Right cardiac atrium (tissue), 5 donors: Measurements from ENCODE around the gene BIRC6. TPM values are rescaled to one million over a fixed set of nuclear protein-coding genes. Genes with fewer than 3 reads are reported as not detected.
"Not testable (repeated sequence)": the region's sequence is repeated elsewhere in the genome, so short reads cannot be mapped to it uniquely, and the experiment has no call there.

Experiments used
- ATAC-seq, 2 donors: fragments of 200-7000 bp; cut with Tn5 transposase; one replicate each; pipeline versions ENCODE4 v1.8.0 to v1.9.1; 2020; ENCODE audit warnings: moderate library complexity in 2 of 2, mild to moderate bottlenecking in 1 of 2
- DNase-seq, 3 donors: peaks; one replicate each; pipeline ENCODE4 v3.0.0-alpha.2; 2020
- H3K27ac ChIP-seq: one replicate; pipeline ENCODE4 v1.5.1; 2013; ENCODE audit warnings: mild to moderate bottlenecking, low read length, control low read depth, moderate library complexity
- H3K27me3 ChIP-seq: one replicate; pipeline ENCODE4 v1.6.1; 2013; ENCODE audit not compliant: control insufficient read depth, insufficient read depth
- H3K4me1 ChIP-seq: one replicate; pipeline ENCODE4 v1.6.1; 2013; ENCODE audit warnings: low read length; ENCODE audit not compliant: control insufficient read depth, insufficient read depth
- H3K4me3 ChIP-seq: one replicate; pipeline ENCODE4 v1.5.1; 2013; ENCODE audit warnings: low read length, control low read depth
- H3K9me3 ChIP-seq: one replicate; pipeline ENCODE4 v1.6.1; 2013; ENCODE audit warnings: low read length; ENCODE audit not compliant: control insufficient read depth
- WGBS: extraction: QIAGEN DNeasy Blood & Tissue Kit; methylation state at CpG from one replicate; pipeline ENCODE4 v1.1.7; 2013; 5-methylcytosine and 5-hydroxymethylcytosine counted together
- intact Hi-C, 4 donors: fragments of 100-400 bp; cut with DNase I; formaldehyde crosslinking; loops; one replicate each; pipeline versions ENCODE4 v1.11.0 to v1.14.0; 2022 to 2023
- polyA plus RNA-seq: library from polyadenylated mRNA; stranded (reverse); fragments of 200-250 nt; gene quantifications from one replicate; pipeline ENCODE4 v1.2.3, GENCODE V29; 2013
- total RNA-seq, 4 donors: library from RNA; stranded (reverse); fragmentation: NEBNext Ultra II Directional; extraction: Animal tissue kit (Norgen Biotek cat#: 25700); gene quantifications; one replicate each; pipeline ENCODE4 v1.2.1, GENCODE V29; 2021
- donor health status: healthy with polysubstance abuse.
- donor health status: DM: no; HTN: yes; CAD: no.
- donor health status: DM: no; HTN: no; CAD: no.
- donor health status: DM: no; HTN: yes; CAD: no; lungs with severe emphysema.
- donor health status: DM: yes; HTN: yes; CAD: no.

BIRC6 gene
- total and polyA plus RNA-seq, 5 donors = 13.9 to 60.2 (median 44.6) TPM

GRCh38 chr2:32622570-32623310 lies 265.9 kb downstream of the BIRC6 start:
- ATAC-seq = peak in 1 of 2 donors; percentile 62
- 32% methylated on average over 2 of the region's 2 CpGs for WGBS
- Histone ChIP-seq H3K4me1 (no peaks in the 10 kb centered on the region), H3K27ac (peak overlapping the region; percentile 26), H3K9me3 (no peaks in the 10 kb centered on the region), H3K4me3 (no peak overlapping the region), H3K27me3 (no peaks in the 10 kb centered on the region)
- intact Hi-C loops = no loop called here
- DNase-seq = no peak

DNA sequence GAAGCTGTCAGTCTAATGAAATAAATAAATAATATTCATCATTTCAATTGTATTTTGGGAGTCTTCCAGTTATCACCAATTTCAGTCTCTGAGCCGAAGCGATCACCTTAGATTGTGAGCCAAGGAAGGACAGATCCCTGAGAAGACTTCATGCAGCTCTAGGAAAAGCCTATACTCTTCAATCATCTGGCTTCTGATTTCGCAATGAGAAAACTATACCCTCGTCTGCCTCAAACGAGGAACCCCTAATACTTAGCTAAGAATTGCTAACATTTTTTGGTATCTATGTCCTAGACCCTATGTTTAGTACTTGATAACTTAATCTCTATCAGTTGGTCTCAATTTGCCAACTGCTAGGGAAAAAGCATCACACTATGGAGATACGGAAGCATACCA lies 266.5 kb downstream of the BIRC6 start:
- ATAC-seq = no peak
- Histone ChIP-seq H3K9me3 (no peaks in the 10 kb centered on the region), H3K4me1 (no peaks in the 10 kb centered on the region), H3K4me3 (no peak overlapping the region), H3K27me3 (no peaks in the 10 kb centered on the region), H3K27ac (no peak overlapping the region)
- intact Hi-C loops = no loop called here
- WGBS = 79% methylated on average over 6 of the region's 6 CpGs
- no peak for DNase-seq

- intact Hi-C loops = no loop called here
- Histone ChIP-seq H3K4me3 (no peak overlapping the region), H3K4me1 (no peaks in the 10 kb centered on the region), H3K9me3 (no peaks in the 10 kb centered on the region), H3K27ac (no peak overlapping the region), H3K27me3 (no peaks in the 10 kb centered on the region)
- DNase-seq = no peak
- WGBS = 83% methylated on average over 3 of the region's 3 CpGs
- ATAC-seq = no peak
These were observed 268.0 kb downstream of the BIRC6 start for GRCh38 chr2:32624812-32625211.

DNA sequence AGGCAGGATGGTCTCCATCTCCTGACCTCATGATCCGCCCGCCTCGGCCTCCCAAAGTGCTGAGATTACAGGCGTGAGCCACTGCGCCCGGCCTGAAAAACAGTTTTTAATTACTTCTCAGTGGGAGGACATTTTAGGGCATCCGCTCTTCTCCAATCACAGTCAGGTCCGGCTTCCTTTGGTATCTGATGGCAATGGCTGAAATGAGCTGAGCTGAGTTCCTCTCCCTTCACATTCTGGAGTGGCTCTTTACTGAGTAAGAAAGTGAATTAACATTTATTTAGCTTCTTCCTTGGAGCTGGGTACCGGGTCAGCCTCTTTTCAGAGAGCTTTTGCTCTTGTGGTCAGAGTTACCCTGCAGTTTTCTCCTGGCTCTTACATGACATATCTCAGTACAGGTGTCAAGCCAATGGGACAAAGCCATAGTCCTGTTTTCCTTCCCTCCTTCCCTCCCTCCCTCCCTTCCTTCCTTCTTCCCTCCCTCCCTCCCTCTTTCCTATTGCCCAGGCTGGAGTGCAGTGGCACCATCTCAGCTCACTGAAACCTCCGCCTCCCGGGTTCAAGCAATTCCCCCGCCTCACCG lies 269.9 kb downstream of the BIRC6 start:
- Histone ChIP-seq H3K4me3 (no peak overlapping the region), H3K27ac (no peak overlapping the region)

DNA sequence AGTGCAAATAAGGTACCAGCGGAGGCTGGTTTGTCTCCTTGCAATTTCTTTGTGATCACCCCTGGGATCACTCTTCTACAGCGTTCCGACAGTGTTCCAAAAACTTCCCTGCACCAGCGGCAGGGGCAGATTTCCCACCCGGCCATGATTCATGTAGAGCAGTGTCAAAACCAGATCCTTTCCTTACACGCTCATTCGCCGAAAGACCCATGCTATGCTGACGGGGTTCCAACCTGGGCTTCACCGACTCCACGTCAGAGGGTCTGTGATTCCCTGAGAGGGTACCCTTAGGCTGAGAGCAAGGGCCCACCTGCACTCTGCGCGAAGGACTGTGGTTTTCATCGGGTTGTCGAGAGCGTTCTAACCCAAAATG lies 270.6 kb downstream of the BIRC6 start:
- H3K4me1 ChIP-seq = no peaks in the 10 kb centered on the region
- H3K27me3 ChIP-seq = no peaks in the 10 kb centered on the region
- intact Hi-C loops = no loop called here
- ATAC-seq (peak; percentile 69 to 72), DNase-seq (peak; percentile 39 to 75 (median 69))
- peak overlapping the region; percentile 94 for H3K4me3 ChIP-seq
- peak overlapping the region; percentile 79 for H3K27ac ChIP-seq
- no peaks in the 10 kb centered on the region for H3K9me3 ChIP-seq
- 1% methylated on average over 16 of the region's 16 CpGs for WGBS

More for the DNA sequence above, 269.9 kb downstream of the BIRC6 start:
- Histone ChIP-seq H3K27me3 (no peaks in the 10 kb centered on the region), H3K9me3 (no peaks in the 10 kb centered on the region), H3K4me1 (no peaks in the 10 kb centered on the region)
- intact Hi-C loops = no loop called here
- no peak for DNase-seq
- ATAC-seq = no peak
- WGBS = 66% methylated on average over 13 of the region's 13 CpGs

GRCh38 chr2:32627814-32628579 lies 271.2 kb downstream of the BIRC6 start, which contains the start of gene TTC27:
Gene TTC27 (plus strand): TSS chr2:32628050. CDS start chr2:32628293, 243 bp downstream.
- peak; percentile 99 to 100 for ATAC-seq

DNA sequence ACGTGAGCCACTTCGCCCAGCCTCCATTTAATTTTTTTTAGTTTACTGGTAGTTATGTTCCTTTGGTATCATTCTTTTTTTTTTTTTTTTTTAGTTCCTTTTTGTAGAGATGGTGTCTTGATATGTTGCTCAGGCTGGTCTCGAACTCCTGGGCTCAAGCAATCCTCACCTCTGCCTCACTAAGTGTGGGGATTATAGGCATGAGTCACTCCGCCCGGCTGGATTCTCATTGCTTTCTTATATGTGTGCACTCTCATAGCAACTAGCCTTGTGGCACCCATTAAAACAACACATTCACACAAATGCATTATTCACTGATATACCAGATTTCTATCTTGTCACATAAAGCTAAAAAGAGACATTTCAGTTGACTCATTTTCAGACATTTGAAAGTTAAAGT lies 275.3 kb downstream of the BIRC6 start:
- no peaks in the 10 kb centered on the region for H3K4me1 ChIP-seq
- H3K27ac ChIP-seq = no peak overlapping the region
- DNase-seq (no peak), ATAC-seq (no peak)
- no peaks in the 10 kb centered on the region for H3K9me3 ChIP-seq
- intact Hi-C loops = no loop called here
- WGBS = 87% methylated on average over 5 of the region's 5 CpGs
- no peak overlapping the region for H3K4me3 ChIP-seq
- H3K27me3 ChIP-seq = no peaks in the 10 kb centered on the region

More at GRCh38 chr2:32627814-32628579, 271.2 kb downstream of the BIRC6 start, which contains the start of gene TTC27:
- WGBS = under 1% methylated on average over 39 of the region's 39 CpGs
- intact Hi-C loops = no loop called here
- Histone ChIP-seq H3K27ac (peak within 1 kb of the TSS; percentile 79), H3K4me1 (no peaks in the 10 kb centered on the region), H3K27me3 (no peaks in the 10 kb centered on the region), H3K9me3 (no peaks in the 10 kb centered on the region), H3K4me3 (peak within 1 kb of the TSS; percentile 94)
- peak; percentile 96 to 98 (median 98) for DNase-seq

DNA sequence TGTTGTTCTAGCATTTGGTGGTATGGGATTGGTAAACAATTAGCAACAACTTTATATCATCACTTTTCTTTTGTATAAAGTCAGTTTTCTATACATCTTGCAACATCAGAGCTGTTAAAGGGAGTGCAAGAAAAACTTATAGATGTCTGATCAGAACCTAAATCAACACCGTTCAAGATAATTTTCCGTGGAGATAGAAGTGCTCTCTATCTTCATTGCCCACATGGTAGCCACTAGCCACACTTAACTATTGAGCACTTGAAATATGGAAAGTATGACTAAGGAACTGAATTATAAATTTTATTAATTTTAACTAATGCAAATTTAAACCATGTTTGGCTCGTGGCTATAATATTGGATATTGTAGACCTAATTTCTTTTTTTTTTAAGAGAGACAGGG lies 276.2 kb downstream of the BIRC6 start:
- no peaks in the 10 kb centered on the region for H3K9me3 ChIP-seq
- no peak overlapping the region for H3K4me3 ChIP-seq
- ATAC-seq (no peak), DNase-seq (no peak)
- no peaks in the 10 kb centered on the region for H3K27me3 ChIP-seq
- H3K27ac ChIP-seq = no peak overlapping the region
- no peaks in the 10 kb centered on the region for H3K4me1 ChIP-seq
- intact Hi-C loops = no loop called here
- WGBS = 86% methylated on average over 3 of the region's 3 CpGs

DNA sequence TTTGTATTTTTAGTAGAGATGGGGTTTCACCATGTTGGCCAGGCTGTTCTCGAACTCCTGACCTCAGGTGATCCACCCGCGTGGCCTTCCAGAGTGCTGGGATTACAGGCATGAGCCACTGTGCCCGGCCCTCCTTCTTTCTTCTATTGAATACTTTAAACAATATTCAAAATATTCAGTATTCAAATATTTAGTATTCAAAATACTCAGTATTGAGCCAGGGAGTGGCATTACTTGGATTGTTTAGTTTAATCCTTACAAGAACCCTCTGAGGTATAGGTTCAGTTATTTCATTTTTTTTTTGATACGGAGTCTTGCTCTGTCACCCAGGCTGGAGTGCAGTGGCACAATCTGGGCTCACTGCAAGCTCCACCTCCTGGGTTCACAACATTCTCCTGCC lies 281.7 kb downstream of the BIRC6 start:
- WGBS = 98% methylated on average over 5 of the region's 5 CpGs
- H3K4me3 ChIP-seq, intact Hi-C loops, H3K27ac ChIP-seq, ATAC-seq, H3K9me3 ChIP-seq, DNase-seq, H3K27me3 ChIP-seq, H3K4me1 ChIP-seq: not testable (repeated sequence)

- 97% methylated on average over 5 of the region's 5 CpGs for WGBS
- ATAC-seq = no peak
- H3K4me3 ChIP-seq = no peak overlapping the region
- DNase-seq = no peak
- no peaks in the 10 kb centered on the region for H3K4me1 ChIP-seq
- H3K27me3 ChIP-seq = no peaks in the 10 kb centered on the region
- no peak overlapping the region for H3K27ac ChIP-seq
- no peaks in the 10 kb centered on the region for H3K9me3 ChIP-seq
- intact Hi-C loops = no loop called here
These were observed 284.4 kb downstream of the BIRC6 start for GRCh38 chr2:32641180-32641579.

DNA sequence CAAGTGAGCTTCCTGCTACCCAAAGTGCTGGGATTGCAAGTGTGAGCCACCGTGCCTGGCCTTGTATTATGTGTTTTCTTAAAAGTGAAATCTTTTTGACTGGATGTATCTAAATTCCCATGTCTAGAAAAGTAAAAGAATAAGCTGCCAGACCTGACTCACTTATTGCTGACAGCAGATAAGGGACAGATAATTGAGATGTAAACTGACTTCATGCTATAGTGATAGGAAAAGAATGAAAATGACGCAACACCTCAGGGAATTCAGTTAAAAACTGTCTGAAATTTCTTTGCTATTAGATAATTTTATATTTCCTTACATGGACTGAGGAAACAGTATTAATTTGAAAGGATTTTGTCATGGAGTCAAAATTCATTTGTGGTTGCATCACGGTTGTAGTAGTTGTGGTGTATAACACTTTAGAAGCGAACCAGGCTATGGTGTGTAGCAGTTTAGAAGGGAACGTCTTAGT lies 290.4 kb downstream of the BIRC6 start:
- Histone ChIP-seq H3K4me1 (no peaks in the 10 kb centered on the region), H3K27ac (peak overlapping the region; percentile 37), H3K4me3 (no peak overlapping the region), H3K9me3 (no peaks in the 10 kb centered on the region), H3K27me3 (no peaks in the 10 kb centered on the region)
- ATAC-seq (peak; percentile 57 to 77), DNase-seq (no peak)
- WGBS = 65% methylated on average over 5 of the region's 5 CpGs
- intact Hi-C loops = no loop called here
